HEK293 (cell line): Measurements from ENCODE around the gene METTL23.

ENCODE experiments used
- CTCF ChIP-seq: fragments of 450-650 bp; formaldehyde crosslinking; IDR thresholded peaks from 2 replicates; pipeline ENCODE4 v1.5.1; 2016; ENCODE audit warnings: missing biosample characterization, missing genetic modification characterization
- TRIM28 ChIP-seq: IDR thresholded peaks from 2 replicates; pipeline ENCODE4 v1.6.1; 2011; ENCODE audit warnings: low read length, control low read depth, borderline replicate concordance
- ZBTB1 ChIP-seq: fragments of 450-650 bp; formaldehyde crosslinking; IDR thresholded peaks from 2 replicates; pipeline ENCODE4 v1.5.1; 2016; ENCODE audit warnings: missing biosample characterization, missing genetic modification characterization
- ZBTB10 ChIP-seq: fragments of 450-650 bp; formaldehyde crosslinking; IDR thresholded peaks from 2 replicates; pipeline ENCODE4 v1.5.1; 2016; ENCODE audit warnings: missing biosample characterization, missing genetic modification characterization
- ZBTB26 ChIP-seq: fragments of 450-650 bp; formaldehyde crosslinking; optimal IDR thresholded peaks from 2 replicates; pipeline ENCODE3; 2016; ENCODE audit warnings: missing biosample characterization, mild to moderate bottlenecking, missing genetic modification characterization
- ZBTB49 ChIP-seq: fragments of 450-650 bp; formaldehyde crosslinking; IDR thresholded peaks from 2 replicates; pipeline ENCODE4 v1.5.1; 2016; ENCODE audit warnings: missing biosample characterization, missing genetic modification characterization, low read depth
- ZFP41 ChIP-seq: fragments of 450-650 bp; formaldehyde crosslinking; IDR thresholded peaks from 2 replicates; pipeline ENCODE4 v1.5.1; 2016; ENCODE audit warnings: missing biosample characterization, missing genetic modification characterization, borderline replicate concordance
- ZIC2 ChIP-seq: fragments of 450-650 bp; formaldehyde crosslinking; IDR thresholded peaks from 2 replicates; pipeline ENCODE4 v1.5.1; 2016; ENCODE audit warnings: missing biosample characterization, missing genetic modification characterization
- ZNF133 ChIP-seq: fragments of 450-650 bp; formaldehyde crosslinking; IDR thresholded peaks from 2 replicates; pipeline ENCODE4 v1.5.1; 2016; ENCODE audit warnings: missing biosample characterization, missing genetic modification characterization
- ZNF311 ChIP-seq: fragments of 450-650 bp; formaldehyde crosslinking; IDR thresholded peaks from 2 replicates; pipeline ENCODE4 v1.5.1; 2017; ENCODE audit warnings: missing biosample characterization, missing genetic modification characterization, borderline replicate concordance
- ZNF571 ChIP-seq: fragments of 450-650 bp; formaldehyde crosslinking; IDR thresholded peaks from 2 replicates; pipeline ENCODE4 v1.5.0; 2017; ENCODE audit warnings: missing biosample characterization, missing genetic modification characterization
- ZNF629 ChIP-seq: fragments of 450-650 bp; formaldehyde crosslinking; IDR thresholded peaks from 2 replicates; pipeline ENCODE4 v1.5.1; 2017; ENCODE audit warnings: missing biosample characterization, missing genetic modification characterization
- ZNF639 ChIP-seq: fragments of 450-650 bp; formaldehyde crosslinking; IDR thresholded peaks from 2 replicates; pipeline ENCODE4 v1.5.1; 2016; ENCODE audit warnings: missing biosample characterization, missing genetic modification characterization

GRCh38 chr17:76716839-76717215, 9.8 kb upstream of the METTL23 start:
- no peak for TF ChIP-seq ZNF629 (tag by site-specific recombination)
- TF ChIP-seq CTCF (tag by site-specific recombination), result no peak
- no peak for TF ChIP-seq ZBTB26 (tag by site-specific recombination)
- no peak for TF ChIP-seq ZBTB1 (tag by site-specific recombination)
- TF ChIP-seq ZBTB49 (tag by site-specific recombination), result no peak
- TF ChIP-seq ZBTB10, result no peak
- TF ChIP-seq ZNF311 (tag by site-specific recombination), result no peak
- no peak for TF ChIP-seq ZNF571 (tag by site-specific recombination)
- TF ChIP-seq ZIC2, result peak; percentile 40; the same call in 1 of the 2 replicates
- TF ChIP-seq ZNF639 (tag by site-specific recombination), result no peak
- no peak for TF ChIP-seq ZNF133 (tag by site-specific recombination)
- no peak for TF ChIP-seq ZFP41 (tag by site-specific recombination)
- TF ChIP-seq TRIM28, result no peak
